Measurements from ENCODE around the gene FGFBP3.

- TF ChIP-seq ZNF274 (CRISPR knock-in tag; IDR thresholded peaks at IDR 0.05) (peak; percentile 56; the same call in 1 of the 2 replicates), MAX (IDR thresholded peaks at IDR 0.05) (peak; percentile 82), FOXA1 (IDR thresholded peaks at IDR 0.05) (no peak), FOXA1 (CRISPR knock-in tag; IDR thresholded peaks at IDR 0.05) (no peak), POLR2A (IDR thresholded peaks at IDR 0.05; ENCODE audit: insufficient read depth in 1 of 2, low read depth in 2 of 2, low read length in 2 of 2) (no peak), CTCF (CRISPR knock-in tag; IDR thresholded peaks at IDR 0.05) (no peak)
Observed at GRCh38 chr10:91887272-91888076, 21.8 kb downstream of the FGFBP3 start.

Measured in HepG2 (cell line).